ACC112 (cell line): ENCODE measurements around the gene SMG1.

Experiments
- H2AFZ ChIP-seq: fragments of 200-600 bp; sonication (generic); one replicate; pipeline ENCODE4 v1.6.0; 2017; ENCODE audit warnings: antibody characterized with exemption, low read length; ENCODE audit not compliant: unreplicated experiment
- H3K27ac ChIP-seq: fragments of 200-600 bp; sonication (generic); 2 replicates; pipeline ENCODE4 v1.5.1; 2014; ENCODE audit warnings: low read depth, mild to moderate bottlenecking, antibody characterized with exemption, low read length, moderate library complexity
- H3K27me3 ChIP-seq: fragments of 200-600 bp; sonication (generic); 2 replicates; pipeline ENCODE4 v1.6.1; 2014; ENCODE audit warnings: mild to moderate bottlenecking, antibody characterized with exemption, low read length, moderate library complexity, mixed read lengths; ENCODE audit not compliant: insufficient read depth
- H3K36me3 ChIP-seq: fragments of 200-600 bp; sonication (generic); 2 replicates; pipeline ENCODE4 v1.6.1; 2016; ENCODE audit warnings: mild to moderate bottlenecking, antibody characterized with exemption, low read length, moderate library complexity, mixed read lengths; ENCODE audit not compliant: insufficient read depth
- H3K4me1 ChIP-seq: fragments of 200-600 bp; sonication (generic); one replicate; pipeline ENCODE4 v1.6.1; 2016; ENCODE audit warnings: low read length, mixed read lengths; ENCODE audit not compliant: insufficient read depth, unreplicated experiment, control insufficient read depth
- H3K4me3 ChIP-seq: fragments of 200-600 bp; sonication (generic); 2 replicates; pipeline ENCODE4 v1.5.1; 2014; ENCODE audit warnings: mild to moderate bottlenecking, low read depth, low read length
- H3K79me2 ChIP-seq: fragments of 200-600 bp; sonication (generic); one replicate; pipeline ENCODE4 v1.6.0; 2016; ENCODE audit warnings: low read length; ENCODE audit not compliant: control insufficient read depth, unreplicated experiment, insufficient read depth

SMG1 gene

GRCh38 chr16:18953547-18953946 is 27.3 kb upstream of the SMG1 start:
- Histone ChIP-seq H3K27ac (no peak overlapping the region), H3K4me1 (no peaks in the 10 kb centered on the region), H3K79me2 (no peaks in the 10 kb centered on the region), H3K36me3 (no peaks in the 10 kb centered on the region), H2AFZ (no peak overlapping the region), H3K4me3 (no peak overlapping the region), H3K27me3 (no peaks in the 10 kb centered on the region)

GRCh38 chr16:18950469-18951185 is 24.4 kb upstream of the SMG1 start:
- Histone ChIP-seq H3K27me3 (no peaks in the 10 kb centered on the region), H3K36me3 (no peaks in the 10 kb centered on the region), H3K4me3 (no peak overlapping the region), H3K4me1 (no peaks in the 10 kb centered on the region), H3K79me2 (no peaks in the 10 kb centered on the region), H3K27ac (no peak overlapping the region), H2AFZ (no peak overlapping the region)

GRCh38 chr16:18948372-18949020 is 22.3 kb upstream of the SMG1 start:
- no peaks in the 10 kb centered on the region for H3K27me3 ChIP-seq
- no peak overlapping the region for H3K27ac ChIP-seq
- H3K36me3 ChIP-seq, result no peaks in the 10 kb centered on the region
- no peaks in the 10 kb centered on the region for H3K4me1 ChIP-seq
- no peaks in the 10 kb centered on the region for H3K79me2 ChIP-seq
- H3K4me3 ChIP-seq, result no peak overlapping the region
- H2AFZ ChIP-seq, result no peak overlapping the region

- Histone ChIP-seq H3K36me3 (no peaks in the 10 kb centered on the region), H3K27me3 (no peaks in the 10 kb centered on the region), H2AFZ (no peak overlapping the region), H3K79me2 (no peaks in the 10 kb centered on the region), H3K27ac (no peak overlapping the region), H3K4me3 (peak overlapping the region; percentile 71), H3K4me1 (no peaks in the 10 kb centered on the region)
Measured at GRCh38 chr16:18945233-18945632, 19.0 kb upstream of the SMG1 start.

GRCh38 chr16:18943414-18943813 is 17.2 kb upstream of the SMG1 start:
- Histone ChIP-seq H3K4me3 (no peak overlapping the region), H2AFZ (no peak overlapping the region), H3K79me2 (no peaks in the 10 kb centered on the region), H3K4me1 (no peaks in the 10 kb centered on the region), H3K36me3 (no peaks in the 10 kb centered on the region), H3K27ac (no peak overlapping the region), H3K27me3 (no peaks in the 10 kb centered on the region)

- H3K4me1 ChIP-seq, result no peaks in the 10 kb centered on the region
- no peaks in the 10 kb centered on the region for H3K79me2 ChIP-seq
- H3K27ac ChIP-seq, result no peak overlapping the region
- H3K4me3 ChIP-seq, result no peak overlapping the region
- H3K36me3 ChIP-seq, result no peaks in the 10 kb centered on the region
- no peaks in the 10 kb centered on the region for H3K27me3 ChIP-seq
- no peak overlapping the region for H2AFZ ChIP-seq
Measured at GRCh38 chr16:18942061-18942460, 15.9 kb upstream of the SMG1 start.

GRCh38 chr16:18941471-18941870 is 15.3 kb upstream of the SMG1 start:
- H3K36me3 ChIP-seq, result no peaks in the 10 kb centered on the region
- H3K79me2 ChIP-seq, result no peaks in the 10 kb centered on the region
- no peaks in the 10 kb centered on the region for H3K27me3 ChIP-seq
- no peak overlapping the region for H3K4me3 ChIP-seq
- H3K4me1 ChIP-seq, result no peaks in the 10 kb centered on the region
- no peak overlapping the region for H2AFZ ChIP-seq
- no peak overlapping the region for H3K27ac ChIP-seq

- no peaks in the 10 kb centered on the region for H3K27me3 ChIP-seq
- no peak overlapping the region for H2AFZ ChIP-seq
- no peak overlapping the region for H3K4me3 ChIP-seq
- no peaks in the 10 kb centered on the region for H3K79me2 ChIP-seq
- no peaks in the 10 kb centered on the region for H3K36me3 ChIP-seq
- H3K4me1 ChIP-seq, result no peaks in the 10 kb centered on the region
- H3K27ac ChIP-seq, result no peak overlapping the region
Measured at GRCh38 chr16:18938986-18939385, 12.8 kb upstream of the SMG1 start.

- peaks cover 12% of the 10 kb centered on the region for H3K4me1 ChIP-seq
- H3K36me3 ChIP-seq, result no peaks in the 10 kb centered on the region
- no peak overlapping the region for H2AFZ ChIP-seq
- H3K27ac ChIP-seq, result no peak overlapping the region
- no peaks in the 10 kb centered on the region for H3K27me3 ChIP-seq
- H3K79me2 ChIP-seq, result no peaks in the 10 kb centered on the region
- no peak overlapping the region for H3K4me3 ChIP-seq
Measured at GRCh38 chr16:18937390-18937789, 11.2 kb upstream of the SMG1 start.

GRCh38 chr16:18936727-18937340 is 10.6 kb upstream of the SMG1 start:
- Histone ChIP-seq H2AFZ (no peak overlapping the region), H3K4me3 (no peak overlapping the region)

GRCh38 chr16:18933501-18933900 is 7.3 kb upstream of the SMG1 start:
- Histone ChIP-seq H3K79me2 (no peaks in the 10 kb centered on the region), H3K4me1 (peaks cover 17% of the 10 kb centered on the region), H2AFZ (no peak overlapping the region)

More at GRCh38 chr16:18936727-18937340, 10.6 kb upstream of the SMG1 start:
- no peaks in the 10 kb centered on the region for H3K27me3 ChIP-seq
- H3K79me2 ChIP-seq, result no peaks in the 10 kb centered on the region
- peaks cover 17% of the 10 kb centered on the region for H3K4me1 ChIP-seq
- no peaks in the 10 kb centered on the region for H3K36me3 ChIP-seq
- no peak overlapping the region for H3K27ac ChIP-seq

More at GRCh38 chr16:18933501-18933900, 7.3 kb upstream of the SMG1 start:
- H3K36me3 ChIP-seq, result no peaks in the 10 kb centered on the region
- H3K4me3 ChIP-seq, result no peak overlapping the region
- H3K27ac ChIP-seq, result peak overlapping the region; percentile 17; the same call in 1 of the 2 replicates
- H3K27me3 ChIP-seq, result no peaks in the 10 kb centered on the region
